Measurements from ENCODE around the gene ABCD1. TPM values are rescaled to one million over a fixed set of nuclear protein-coding genes. Genes with fewer than 3 reads are reported as not detected.

The ABCD1 gene
- total RNA-seq, 2 experiments from 2014 or later: 8.6 to 9.2 TPM

DNA sequence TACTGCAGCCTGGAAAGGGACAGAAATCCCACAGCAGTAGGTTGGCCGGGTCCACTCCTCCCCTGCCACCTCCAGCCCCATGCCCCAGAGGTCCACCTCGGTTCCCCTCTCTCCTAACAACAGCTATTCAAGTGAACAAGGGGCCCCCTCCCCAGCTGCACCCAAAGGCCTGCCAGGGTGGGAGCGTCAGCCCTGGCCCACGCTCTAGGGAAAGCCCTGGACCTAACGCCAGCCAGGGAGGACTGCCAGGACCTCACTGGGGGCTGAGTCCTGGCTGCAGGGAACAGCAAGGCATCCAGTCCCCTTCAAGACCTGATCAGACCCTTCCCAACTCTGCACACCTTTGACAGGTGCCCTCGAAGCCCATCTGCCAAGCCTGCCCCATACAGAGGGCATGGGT is 23.7 kb upstream of the ABCD1 start:
- Mint-ChIP-seq H3K36me3 (ENCODE audit: low read depth) (peaks cover 28% of the 10 kb centered on the region), H3K27me3 (no peaks in the 10 kb centered on the region), H3K4me3 (no peak overlapping the region), H3K4me1 (ENCODE audit: low read depth) (no peaks in the 10 kb centered on the region), H3K27ac (no peak overlapping the region), H3K9me3 (no peaks in the 10 kb centered on the region)
- DNase-seq (no peak), ATAC-seq (ENCODE audit: poor library complexity) (no peak)
- Histone ChIP-seq H3K4me1 (ENCODE audit: insufficient read depth, low read length) (no peaks in the 10 kb centered on the region), H3K27ac (ENCODE audit: low read depth in 1 of 2, low read length in 2 of 2) (no peak overlapping the region), H3K4me3 (ENCODE audit: low read length) (no peak overlapping the region), H3K27me3 (ENCODE audit: control insufficient read depth in 1 of 2, insufficient read depth in 2 of 2, low read length in 2 of 2) (no peaks in the 10 kb centered on the region), H3K36me3 (ENCODE audit: insufficient read depth, low read length) (peaks cover 33% of the 10 kb centered on the region), H3K9me3 (ENCODE audit: control insufficient read depth in 1 of 2, insufficient read depth in 1 of 2, low read length in 2 of 2) (no peaks in the 10 kb centered on the region)
- TF ChIP-seq, protein P1, sequence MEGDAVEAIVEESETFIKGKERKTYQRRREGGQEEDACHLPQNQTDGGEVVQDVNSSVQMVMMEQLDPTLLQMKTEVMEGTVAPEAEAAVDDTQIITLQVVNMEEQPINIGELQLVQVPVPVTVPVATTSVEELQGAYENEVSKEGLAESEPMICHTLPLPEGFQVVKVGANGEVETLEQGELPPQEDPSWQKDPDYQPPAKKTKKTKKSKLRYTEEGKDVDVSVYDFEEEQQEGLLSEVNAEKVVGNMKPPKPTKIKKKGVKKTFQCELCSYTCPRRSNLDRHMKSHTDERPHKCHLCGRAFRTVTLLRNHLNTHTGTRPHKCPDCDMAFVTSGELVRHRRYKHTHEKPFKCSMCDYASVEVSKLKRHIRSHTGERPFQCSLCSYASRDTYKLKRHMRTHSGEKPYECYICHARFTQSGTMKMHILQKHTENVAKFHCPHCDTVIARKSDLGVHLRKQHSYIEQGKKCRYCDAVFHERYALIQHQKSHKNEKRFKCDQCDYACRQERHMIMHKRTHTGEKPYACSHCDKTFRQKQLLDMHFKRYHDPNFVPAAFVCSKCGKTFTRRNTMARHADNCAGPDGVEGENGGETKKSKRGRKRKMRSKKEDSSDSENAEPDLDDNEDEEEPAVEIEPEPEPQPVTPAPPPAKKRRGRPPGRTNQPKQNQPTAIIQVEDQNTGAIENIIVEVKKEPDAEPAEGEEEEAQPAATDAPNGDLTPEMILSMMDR (IDR thresholded peaks at IDR 0.05): no peak
- POLR2A ChIA-PET: no interaction called here
- CTCF ChIA-PET: no interaction called here
- intact Hi-C loops (cut with DNase I, micrococcal nuclease): no loop called here

DNA sequence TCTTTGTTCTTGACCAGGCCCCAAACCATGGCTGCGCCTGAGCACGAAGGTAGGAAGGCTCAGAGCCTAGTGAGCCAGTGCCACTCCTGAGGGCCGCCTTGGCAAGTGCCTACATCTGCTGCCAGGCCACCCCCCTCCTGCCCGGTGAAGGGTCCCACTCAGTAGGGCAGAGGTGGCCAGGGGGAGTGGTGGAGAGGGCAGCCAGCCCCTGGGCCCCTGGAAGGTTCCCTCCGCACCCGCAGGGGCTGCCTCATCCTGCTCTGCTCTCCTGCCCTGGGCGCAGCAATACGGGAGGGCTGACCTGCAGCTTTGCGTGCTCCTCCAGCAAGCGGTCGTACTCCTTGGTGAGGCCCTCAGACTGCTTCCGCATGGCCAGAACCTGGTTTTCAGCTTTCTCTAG is 22.9 kb upstream of the ABCD1 start:
- intact Hi-C loops (cut with DNase I, micrococcal nuclease): no loop called here
- TF ChIP-seq, protein P1 (IDR thresholded peaks at IDR 0.05): no peak
- H3K4me3 Mint-ChIP-seq: no peak overlapping the region
- no peaks in the 10 kb centered on the region for H3K27me3 Mint-ChIP-seq
- no peaks in the 10 kb centered on the region for H3K4me1 ChIP-seq (ENCODE audit: insufficient read depth, low read length)
- no peaks in the 10 kb centered on the region for H3K9me3 ChIP-seq (ENCODE audit: control insufficient read depth in 1 of 2, insufficient read depth in 1 of 2, low read length in 2 of 2)
- H3K4me1 Mint-ChIP-seq (ENCODE audit: low read depth): peaks cover 5% of the 10 kb centered on the region
- no peak overlapping the region for H3K27ac ChIP-seq (ENCODE audit: low read depth in 1 of 2, low read length in 2 of 2)
- ATAC-seq (ENCODE audit: poor library complexity): no peak
- H3K27me3 ChIP-seq (ENCODE audit: control insufficient read depth in 1 of 2, insufficient read depth in 2 of 2, low read length in 2 of 2): no peaks in the 10 kb centered on the region
- no peaks in the 10 kb centered on the region for H3K9me3 Mint-ChIP-seq
- peaks cover 35% of the 10 kb centered on the region for H3K36me3 Mint-ChIP-seq (ENCODE audit: low read depth)
- POLR2A ChIA-PET: no interaction called here
- no peak overlapping the region for H3K27ac Mint-ChIP-seq
- H3K4me3 ChIP-seq (ENCODE audit: low read length): no peak overlapping the region
- CTCF ChIA-PET: no interaction called here
- no peak for DNase-seq
- H3K36me3 ChIP-seq (ENCODE audit: insufficient read depth, low read length): peaks cover 33% of the 10 kb centered on the region

DNA sequence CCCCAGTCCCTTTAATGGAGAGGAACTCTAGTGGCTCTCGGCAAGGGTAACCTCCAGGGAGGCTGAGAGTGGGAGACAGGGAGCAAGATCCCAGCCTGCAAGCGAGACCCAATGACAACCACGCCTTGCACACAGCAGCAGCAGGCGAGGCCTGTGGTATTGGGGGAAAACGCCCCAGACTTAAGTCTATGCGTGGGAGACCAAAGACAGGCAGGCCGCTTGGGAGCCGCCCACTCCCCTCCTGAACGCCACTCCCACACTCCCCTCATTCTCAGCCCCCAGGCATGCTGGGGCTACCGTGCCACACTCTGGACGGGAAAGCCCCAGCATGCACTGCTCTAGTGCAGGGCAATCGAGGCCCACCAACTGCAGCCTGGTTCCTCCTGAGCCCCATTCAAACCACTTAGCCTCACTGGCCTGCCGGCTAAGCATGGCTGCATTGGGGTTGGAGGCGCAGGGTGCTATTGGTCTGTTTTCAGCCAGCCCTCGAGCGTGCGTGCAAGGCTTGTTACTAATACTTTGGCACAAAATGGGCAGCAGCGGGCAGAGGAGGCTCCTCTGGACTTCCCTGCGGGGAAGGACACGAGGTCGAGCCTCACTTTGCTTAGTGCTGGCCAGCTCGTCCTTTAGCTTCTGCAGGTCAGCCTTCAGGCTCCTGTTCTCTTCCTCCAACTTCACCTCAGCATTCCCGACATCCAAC is 22.2 kb upstream of the ABCD1 start:
- H3K4me3 Mint-ChIP-seq: no peak overlapping the region
- no peaks in the 10 kb centered on the region for H3K27me3 Mint-ChIP-seq
- no peak overlapping the region for H3K27ac ChIP-seq (ENCODE audit: low read depth in 1 of 2, low read length in 2 of 2)
- intact Hi-C loops (cut with DNase I, micrococcal nuclease): no loop called here
- peaks cover 28% of the 10 kb centered on the region for H3K36me3 Mint-ChIP-seq (ENCODE audit: low read depth)
- POLR2A ChIA-PET: no interaction called here
- no peaks in the 10 kb centered on the region for H3K9me3 ChIP-seq (ENCODE audit: control insufficient read depth in 1 of 2, insufficient read depth in 1 of 2, low read length in 2 of 2)
- TF ChIP-seq, protein P1 (IDR thresholded peaks at IDR 0.05): no peak
- H3K27me3 ChIP-seq (ENCODE audit: control insufficient read depth in 1 of 2, insufficient read depth in 2 of 2, low read length in 2 of 2): no peaks in the 10 kb centered on the region
- no peaks in the 10 kb centered on the region for H3K9me3 Mint-ChIP-seq
- H3K27ac Mint-ChIP-seq: no peak overlapping the region
- H3K4me1 Mint-ChIP-seq (ENCODE audit: low read depth): peaks cover 8% of the 10 kb centered on the region
- peaks cover 28% of the 10 kb centered on the region for H3K36me3 ChIP-seq (ENCODE audit: insufficient read depth, low read length)
- CTCF ChIA-PET: no interaction called here
- no peaks in the 10 kb centered on the region for H3K4me1 ChIP-seq (ENCODE audit: insufficient read depth, low read length)
- ATAC-seq (ENCODE audit: poor library complexity) (no peak), DNase-seq (no peak)
- H3K4me3 ChIP-seq (ENCODE audit: low read length): no peak overlapping the region

Data from CD4-positive, alpha-beta T cell (primary cell).